ENCODE measurements around the gene CDYL2.

The CDYL2 gene

GRCh38 chr16:80667925-80668324 lies 136.5 kb downstream of the CDYL2 start:
- no peaks in the 10 kb centered on the region for H3K4me1 ChIP-seq (ENCODE audit: control insufficient read depth in 1 of 2, insufficient read depth in 1 of 2, low read depth in 1 of 2, low read length in 1 of 2)
- H3K36me3 ChIP-seq, result no peaks in the 10 kb centered on the region
- no peaks in the 10 kb centered on the region for H3K27me3 ChIP-seq
- H3K9me3 ChIP-seq, result no peaks in the 10 kb centered on the region
- no peak overlapping the region for H3K4me3 ChIP-seq (ENCODE audit: low read depth in 1 of 2, low read length in 1 of 2)
- no peak overlapping the region for H3K27ac ChIP-seq
- TF ChIP-seq CTCF (IDR thresholded peaks at IDR 0.05), result no peak

- H3K9me3 ChIP-seq, result no peaks in the 10 kb centered on the region
- no peaks in the 10 kb centered on the region for H3K4me1 ChIP-seq (ENCODE audit: control insufficient read depth in 1 of 2, insufficient read depth in 1 of 2, low read depth in 1 of 2, low read length in 1 of 2)
- H3K27me3 ChIP-seq, result no peaks in the 10 kb centered on the region
- no peak for TF ChIP-seq CTCF (IDR thresholded peaks at IDR 0.05)
- no peaks in the 10 kb centered on the region for H3K36me3 ChIP-seq
- H3K4me3 ChIP-seq (ENCODE audit: low read depth in 1 of 2, low read length in 1 of 2), result no peak overlapping the region
- H3K27ac ChIP-seq, result no peak overlapping the region
These were observed 137.2 kb downstream of the CDYL2 start for GRCh38 chr16:80667251-80667560.

GRCh38 chr16:80666378-80667250 lies 137.8 kb downstream of the CDYL2 start:
- H3K9me3 ChIP-seq, result no peaks in the 10 kb centered on the region
- H3K4me1 ChIP-seq (ENCODE audit: control insufficient read depth in 1 of 2, insufficient read depth in 1 of 2, low read depth in 1 of 2, low read length in 1 of 2), result no peaks in the 10 kb centered on the region
- no peak overlapping the region for H3K27ac ChIP-seq
- H3K4me3 ChIP-seq (ENCODE audit: low read depth in 1 of 2, low read length in 1 of 2), result no peak overlapping the region
- H3K27me3 ChIP-seq, result no peaks in the 10 kb centered on the region
- H3K36me3 ChIP-seq, result no peaks in the 10 kb centered on the region
- no peak for TF ChIP-seq CTCF (IDR thresholded peaks at IDR 0.05)

GRCh38 chr16:80665356-80665755 lies 139.0 kb downstream of the CDYL2 start:
- Histone ChIP-seq H3K4me1 (ENCODE audit: control insufficient read depth in 1 of 2, insufficient read depth in 1 of 2, low read depth in 1 of 2, low read length in 1 of 2) (no peaks in the 10 kb centered on the region), H3K4me3 (ENCODE audit: low read depth in 1 of 2, low read length in 1 of 2) (no peak overlapping the region), H3K27ac (no peak overlapping the region), H3K9me3 (no peaks in the 10 kb centered on the region), H3K36me3 (no peaks in the 10 kb centered on the region), H3K27me3 (no peaks in the 10 kb centered on the region)
- no peak for TF ChIP-seq CTCF (IDR thresholded peaks at IDR 0.05)

GRCh38 chr16:80664786-80665185 lies 139.6 kb downstream of the CDYL2 start:
- Histone ChIP-seq H3K27ac (no peak overlapping the region), H3K4me3 (ENCODE audit: low read depth in 1 of 2, low read length in 1 of 2) (no peak overlapping the region), H3K36me3 (no peaks in the 10 kb centered on the region), H3K27me3 (no peaks in the 10 kb centered on the region), H3K9me3 (no peaks in the 10 kb centered on the region), H3K4me1 (ENCODE audit: control insufficient read depth in 1 of 2, insufficient read depth in 1 of 2, low read depth in 1 of 2, low read length in 1 of 2) (no peaks in the 10 kb centered on the region)
- TF ChIP-seq CTCF (IDR thresholded peaks at IDR 0.05), result no peak
